LNCAP (cell line): ENCODE results near the gene PTTG2.

Source experiments
- CTCF ChIP-seq: fragments of 450-650 bp; IDR thresholded peaks from 2 replicates; pipeline ENCODE4 v1.5.1; 2017; ENCODE audit warnings: mild to moderate bottlenecking

The PTTG2 gene

GRCh38 chr4:38007645-38008044, 47.4 kb downstream of the PTTG2 start:
- TF ChIP-seq CTCF: no peak

- no peak for TF ChIP-seq CTCF
These were observed 48.4 kb downstream of the PTTG2 start for GRCh38 chr4:38008571-38009021.

- no peak for TF ChIP-seq CTCF
These were observed 49.2 kb downstream of the PTTG2 start for GRCh38 chr4:38009421-38009820.

- no peak for TF ChIP-seq CTCF
These were observed 49.8 kb downstream of the PTTG2 start for GRCh38 chr4:38009949-38010348.
